Activated CD4-positive, alpha-beta T cell treated with anti-CD3 and anti-CD28 coated beads for 36 hours (primary cell): ENCODE data around the gene FLRT1. TPM values are rescaled to one million over a fixed set of nuclear protein-coding genes. Genes with fewer than 3 reads are reported as not detected.

ENCODE experiments used
- ATAC-seq: fragments of 200-7000 bp; cut with Tn5 transposase; one replicate; pipeline ENCODE4 v1.10.0; 2021; ENCODE audit warnings: mild to moderate bottlenecking, moderate library complexity
- CTCF ChIA-PET: fragments of 350-600 bp; sonication (Branson Sonifier 250); formaldehyde crosslinking; loops from one replicate; lab custom pipeline; 2021; ENCODE audit warnings: antibody characterized with exemption; lab: Charles Lee
- POLR2A ChIA-PET: fragments of 350-600 bp; sonication (Branson Sonifier 250); formaldehyde crosslinking; loops from one replicate; lab custom pipeline; 2021; ENCODE audit warnings: antibody characterized with exemption, inconsistent platforms; lab: Charles Lee
- DNase-seq: peaks from one replicate; pipeline ENCODE4 v3.0.0-alpha.2; 2020
- H3K27ac Mint-ChIP-seq: one replicate; pipeline ENCODE4 v1.8.0; 2021; ENCODE audit warnings: mixed read lengths
- H3K27me3 Mint-ChIP-seq: one replicate; pipeline ENCODE4 v1.8.0; 2021; ENCODE audit warnings: mixed read lengths
- H3K36me3 Mint-ChIP-seq: one replicate; pipeline ENCODE4 v1.8.0; 2021; ENCODE audit warnings: low read depth, mixed read lengths
- H3K4me1 Mint-ChIP-seq: one replicate; pipeline ENCODE4 v1.8.0; 2021; ENCODE audit warnings: mixed read lengths
- H3K4me3 Mint-ChIP-seq: one replicate; pipeline ENCODE4 v1.8.0; 2021; ENCODE audit warnings: mild to moderate bottlenecking, moderate library complexity, mixed read lengths
- H3K9me3 Mint-ChIP-seq: one replicate; pipeline ENCODE4 v1.8.0; 2021; ENCODE audit warnings: low read depth, mixed read lengths
- intact Hi-C, 2 experiments: fragments of 100-400 bp; cut with DNase I in 1 of 2; cut with micrococcal nuclease in 1 of 2; formaldehyde crosslinking; loops; one replicate each; pipeline versions ENCODE4 v1.14.2 to v1.15.1; 2022 to 2024; cut with DNase I, micrococcal nuclease
- total RNA-seq, 2 experiments: library from RNA; stranded (reverse); gene quantifications; one replicate each; pipeline ENCODE4 v1.2.3, GENCODE V29; 2021

FLRT1 gene
- total RNA-seq, 2 experiments from 2014 or later: 0.21 to 0.25 TPM

- Mint-ChIP-seq H3K4me3 (no peak overlapping the region), H3K27ac (no peak overlapping the region), H3K36me3 (peaks cover 17% of the 10 kb centered on the region), H3K27me3 (peaks cover 2% of the 10 kb centered on the region), H3K4me1 (peaks cover 3% of the 10 kb centered on the region), H3K9me3 (no peaks in the 10 kb centered on the region)
- ATAC-seq (peak; percentile 59), DNase-seq (peak; percentile 81)
- ChIA-PET POLR2A (no interaction called here), CTCF (interaction anchor here (0.6 to 3.0 kb wide), 9 partner anchors 9 to 208 kb away, joined by 3 to 80 read pairs (median 4); no protein-coding TSS in a partner anchor)
- intact Hi-C loops: loop anchor here (1.0 to 2.0 kb wide), 5 partner anchors 25 to 301 kb away; partner anchors contain the start of genes CATSPERZ (in 1 of the 2) and COX8A (in 1 of the 2)
Measured at GRCh38 chr11:63999349-64000025, 36.2 kb upstream of the FLRT1 start.

- Mint-ChIP-seq H3K27ac (no peak overlapping the region), H3K9me3 (no peaks in the 10 kb centered on the region), H3K4me1 (peaks cover 3% of the 10 kb centered on the region), H3K27me3 (peaks cover 2% of the 10 kb centered on the region), H3K4me3 (no peak overlapping the region), H3K36me3 (peaks cover 13% of the 10 kb centered on the region)
- intact Hi-C loops: loop anchor here (1.0 to 2.0 kb wide), 5 partner anchors 26 to 300 kb away; partner anchors contain the start of genes CATSPERZ (in 1 of the 2) and COX8A (in 1 of the 2)
- ATAC-seq: peak; percentile 81
- POLR2A ChIA-PET: no interaction called here
- CTCF ChIA-PET: interaction anchor here (0.6 to 3.0 kb wide), 12 partner anchors 10 to 387 kb away, joined by 3 to 80 read pairs (median 4); no protein-coding TSS in a partner anchor
- peak; percentile 86 for DNase-seq
Measured at GRCh38 chr11:64000026-64000739, 35.5 kb upstream of the FLRT1 start.

GRCh38 chr11:64000740-64001483 lies 34.8 kb upstream of the FLRT1 start:
- DNase-seq (no peak), ATAC-seq (no peak)
- Mint-ChIP-seq H3K4me3 (peak overlapping the region; percentile 15), H3K9me3 (no peaks in the 10 kb centered on the region), H3K4me1 (peaks cover 3% of the 10 kb centered on the region), H3K27ac (no peak overlapping the region), H3K27me3 (peaks cover 2% of the 10 kb centered on the region), H3K36me3 (peaks cover 8% of the 10 kb centered on the region)
- ChIA-PET POLR2A (no interaction called here), CTCF (interaction anchor here (0.7 to 3.0 kb wide), 19 partner anchors 8 to 596 kb away, joined by 3 to 80 read pairs (median 4); no protein-coding TSS in a partner anchor)
- intact Hi-C loops: loop anchor here (1.0 to 2.0 kb wide), 5 partner anchors 27 to 299 kb away; partner anchors contain the start of genes CATSPERZ (in 1 of the 2) and COX8A (in 1 of the 2)

GRCh38 chr11:64001484-64002420 lies 34.0 kb upstream of the FLRT1 start:
- ATAC-seq (no peak), DNase-seq (no peak)
- no peak overlapping the region for H3K4me3 Mint-ChIP-seq
- H3K36me3 Mint-ChIP-seq: peaks cover 8% of the 10 kb centered on the region
- POLR2A ChIA-PET: no interaction called here
- peaks cover 3% of the 10 kb centered on the region for H3K4me1 Mint-ChIP-seq
- peaks cover 7% of the 10 kb centered on the region for H3K27me3 Mint-ChIP-seq
- CTCF ChIA-PET: interaction anchor here (0.6 to 3.0 kb wide), 18 partner anchors 7 to 595 kb away, joined by 3 to 80 read pairs (median 4); no protein-coding TSS in a partner anchor
- no peak overlapping the region for H3K27ac Mint-ChIP-seq
- no peaks in the 10 kb centered on the region for H3K9me3 Mint-ChIP-seq
- intact Hi-C loops: loop anchor here in 1 of 2 experiments (2.0 kb wide), 1 partner anchor 59 kb away; no protein-coding TSS in a partner anchor

GRCh38 chr11:64003807-64004589 lies 31.7 kb upstream of the FLRT1 start:
- Mint-ChIP-seq H3K4me3 (no peak overlapping the region), H3K27me3 (peaks cover 24% of the 10 kb centered on the region), H3K36me3 (no peaks in the 10 kb centered on the region), H3K4me1 (peaks cover 8% of the 10 kb centered on the region), H3K27ac (no peak overlapping the region), H3K9me3 (no peaks in the 10 kb centered on the region)
- ChIA-PET POLR2A (no interaction called here), CTCF (no interaction called here)
- ATAC-seq (no peak), DNase-seq (no peak)
- intact Hi-C loops: no loop called here

GRCh38 chr11:64004590-64004984 lies 31.1 kb upstream of the FLRT1 start:
- ATAC-seq (no peak), DNase-seq (no peak)
- H3K4me1 Mint-ChIP-seq: peaks cover 8% of the 10 kb centered on the region
- peaks cover 25% of the 10 kb centered on the region for H3K27me3 Mint-ChIP-seq
- H3K27ac Mint-ChIP-seq: no peak overlapping the region
- no peaks in the 10 kb centered on the region for H3K36me3 Mint-ChIP-seq
- ChIA-PET CTCF (no interaction called here), POLR2A (no interaction called here)
- H3K4me3 Mint-ChIP-seq: no peak overlapping the region
- intact Hi-C loops: no loop called here
- no peaks in the 10 kb centered on the region for H3K9me3 Mint-ChIP-seq

GRCh38 chr11:64005691-64006090 lies 30.0 kb upstream of the FLRT1 start:
- POLR2A ChIA-PET: no interaction called here
- Mint-ChIP-seq H3K27ac (no peak overlapping the region), H3K4me3 (no peak overlapping the region), H3K4me1 (peaks cover 6% of the 10 kb centered on the region), H3K36me3 (peaks cover 4% of the 10 kb centered on the region), H3K27me3 (peaks cover 27% of the 10 kb centered on the region), H3K9me3 (peaks cover 7% of the 10 kb centered on the region)
- CTCF ChIA-PET: no interaction called here
- no peak for DNase-seq
- intact Hi-C loops: no loop called here
- ATAC-seq: no peak

- Mint-ChIP-seq H3K4me3 (no peak overlapping the region), H3K36me3 (peaks cover 6% of the 10 kb centered on the region), H3K4me1 (peaks cover 6% of the 10 kb centered on the region), H3K27ac (no peak overlapping the region), H3K27me3 (peaks cover 25% of the 10 kb centered on the region), H3K9me3 (peaks cover 12% of the 10 kb centered on the region)
- CTCF ChIA-PET: interaction anchor here (1.7 kb wide), 1 partner anchor 144 kb away, joined by 5 read pairs; no protein-coding TSS in a partner anchor
- ATAC-seq: no peak
- POLR2A ChIA-PET: no interaction called here
- DNase-seq: no peak
- intact Hi-C loops: no loop called here
Measured at GRCh38 chr11:64006398-64006797, 29.3 kb upstream of the FLRT1 start.

GRCh38 chr11:64007160-64007628 lies 28.5 kb upstream of the FLRT1 start:
- ATAC-seq (no peak), DNase-seq (no peak)
- H3K4me1 Mint-ChIP-seq: peaks cover 6% of the 10 kb centered on the region
- ChIA-PET CTCF (interaction anchor here (0.6 to 1.7 kb wide), 2 partner anchors 21 to 143 kb away, joined by 3 to 5 read pairs; no protein-coding TSS in a partner anchor), POLR2A (interaction anchor here (0.6 kb wide), 1 partner anchor 60 kb away, joined by 3 read pairs; no protein-coding TSS in a partner anchor)
- H3K27me3 Mint-ChIP-seq: peaks cover 25% of the 10 kb centered on the region
- peaks cover 6% of the 10 kb centered on the region for H3K36me3 Mint-ChIP-seq
- no peak overlapping the region for H3K27ac Mint-ChIP-seq
- H3K4me3 Mint-ChIP-seq: no peak overlapping the region
- peaks cover 12% of the 10 kb centered on the region for H3K9me3 Mint-ChIP-seq
- intact Hi-C loops: no loop called here
